CD4-positive, alpha-beta T cell treated with Interleukin-17A for 1 hour (primary cell): ENCODE results near the gene NIBAN1.

Source experiments
- DNase-seq: peaks from one replicate; pipeline ENCODE4 v3.0.0-alpha.2; 2020

Gene NIBAN1

GRCh38 chr1:184943998-184944397 lies 30.3 kb downstream of the NIBAN1 start:
- no peak for DNase-seq

GRCh38 chr1:184941735-184942134 lies 32.6 kb downstream of the NIBAN1 start:
- no peak for DNase-seq

- DNase-seq = no peak
Observed at GRCh38 chr1:184941410-184941733, 32.9 kb downstream of the NIBAN1 start.

- DNase-seq = no peak
Observed at GRCh38 chr1:184940694-184941409, 33.5 kb downstream of the NIBAN1 start.

- no peak for DNase-seq
Observed at GRCh38 chr1:184940226-184940625, 34.1 kb downstream of the NIBAN1 start.

GRCh38 chr1:184937729-184938128 lies 36.6 kb downstream of the NIBAN1 start:
- DNase-seq = no peak

GRCh38 chr1:184935920-184936798 lies 38.1 kb downstream of the NIBAN1 start:
- no peak for DNase-seq

- no peak for DNase-seq
Observed at GRCh38 chr1:184933944-184934343, 40.4 kb downstream of the NIBAN1 start.

GRCh38 chr1:184932319-184932718 lies 42.0 kb downstream of the NIBAN1 start:
- DNase-seq = no peak

- no peak for DNase-seq
Observed at GRCh38 chr1:184931566-184931965, 42.7 kb downstream of the NIBAN1 start.

- no peak for DNase-seq
Observed at GRCh38 chr1:184930645-184931044, 43.7 kb downstream of the NIBAN1 start.

- DNase-seq = no peak
Observed at GRCh38 chr1:184930232-184930631, 44.1 kb downstream of the NIBAN1 start.

- DNase-seq = no peak
Observed at GRCh38 chr1:184929711-184930202, 44.6 kb downstream of the NIBAN1 start.

GRCh38 chr1:184928394-184928793 lies 45.9 kb downstream of the NIBAN1 start:
- DNase-seq = no peak
